Measurements from ENCODE around the gene RCVRN.

The RCVRN gene

DNA sequence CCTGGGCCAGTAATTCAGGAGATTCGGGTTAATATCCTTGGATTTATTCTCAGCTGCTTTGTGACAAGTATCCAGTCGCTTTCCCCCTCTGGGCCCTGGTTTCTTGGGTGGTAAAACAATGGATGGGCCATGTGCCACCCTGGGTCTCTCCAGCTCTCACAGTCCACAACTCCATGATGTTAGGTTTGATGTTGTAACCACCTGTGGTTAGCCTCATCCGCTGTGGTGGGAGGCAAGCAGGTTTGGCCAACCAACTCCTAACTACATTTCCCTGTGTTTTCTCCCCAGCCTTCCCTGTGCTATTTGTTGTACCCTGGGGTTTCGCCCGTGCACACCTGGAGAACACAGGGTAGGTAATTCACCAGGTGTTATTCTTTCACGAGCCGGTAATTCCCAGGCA, 44.2 kb downstream of the RCVRN start:
- no peak for TF ChIP-seq CTCF (conservative IDR thresholded peaks at IDR 0.05; ENCODE audit: low read depth)
- DNase-seq (ENCODE audit: low spot score): no peak
- no peak overlapping the region for H3K27ac ChIP-seq
- ChIA-PET CTCF (no interaction called here), POLR2A (ENCODE audit: low non-redundant PET) (no interaction called here)

- no peak overlapping the region for H3K27ac ChIP-seq
- ChIA-PET POLR2A (ENCODE audit: low non-redundant PET) (no interaction called here), CTCF (no interaction called here)
- no peak for DNase-seq (ENCODE audit: low spot score)
- TF ChIP-seq CTCF (conservative IDR thresholded peaks at IDR 0.05; ENCODE audit: low read depth): no peak
Measured at GRCh38 chr17:9859781-9860180, 45.3 kb downstream of the RCVRN start.

DNA sequence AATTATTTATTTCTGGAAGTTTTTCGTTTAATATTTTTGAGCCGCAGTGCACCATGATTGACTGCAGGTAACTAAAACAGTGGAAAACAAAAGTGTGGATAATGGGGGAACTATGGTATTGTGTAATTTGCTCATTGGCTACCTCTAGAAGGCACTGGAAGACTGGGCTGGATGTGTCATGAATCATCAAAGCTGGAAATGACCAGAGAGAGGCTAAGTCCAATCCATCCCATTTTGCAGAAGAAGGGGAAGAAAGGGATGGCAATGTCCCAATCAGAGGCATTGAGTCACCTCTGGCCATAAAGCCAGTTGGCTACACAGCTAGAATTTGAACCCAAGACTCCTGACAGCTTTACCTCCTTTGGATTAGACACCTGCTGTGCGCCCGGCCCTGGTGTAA, 50.0 kb downstream of the RCVRN start:
- no peak overlapping the region for H3K27ac ChIP-seq
- TF ChIP-seq CTCF (conservative IDR thresholded peaks at IDR 0.05; ENCODE audit: low read depth): no peak
- CTCF ChIA-PET: no interaction called here
- POLR2A ChIA-PET (ENCODE audit: low non-redundant PET): no interaction called here
- no peak for DNase-seq (ENCODE audit: low spot score)

DNA sequence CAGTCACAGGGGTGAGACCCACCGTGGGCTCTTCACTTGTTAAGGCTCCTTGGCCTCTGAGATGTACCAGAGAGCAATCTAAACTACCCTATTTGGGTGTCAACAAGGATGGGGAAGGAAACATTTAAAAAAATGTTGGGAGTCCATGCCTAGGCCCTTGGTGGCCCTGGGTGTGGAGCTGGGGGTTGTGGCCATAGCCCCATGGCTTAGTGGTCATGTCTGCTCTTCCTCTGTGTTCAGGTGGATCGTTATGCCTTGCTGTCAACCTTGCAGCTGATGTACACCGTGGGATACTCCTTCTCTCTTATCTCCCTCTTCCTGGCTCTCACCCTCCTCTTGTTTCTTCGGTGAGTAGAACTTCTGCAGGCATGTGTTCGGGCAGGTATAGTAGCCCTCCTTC, 50.8 kb downstream of the RCVRN start:
- DNase-seq (ENCODE audit: low spot score): no peak
- H3K27ac ChIP-seq: no peak overlapping the region
- ChIA-PET CTCF (no interaction called here), POLR2A (ENCODE audit: low non-redundant PET) (no interaction called here)
- no peak for TF ChIP-seq CTCF (conservative IDR thresholded peaks at IDR 0.05; ENCODE audit: low read depth)

DNA sequence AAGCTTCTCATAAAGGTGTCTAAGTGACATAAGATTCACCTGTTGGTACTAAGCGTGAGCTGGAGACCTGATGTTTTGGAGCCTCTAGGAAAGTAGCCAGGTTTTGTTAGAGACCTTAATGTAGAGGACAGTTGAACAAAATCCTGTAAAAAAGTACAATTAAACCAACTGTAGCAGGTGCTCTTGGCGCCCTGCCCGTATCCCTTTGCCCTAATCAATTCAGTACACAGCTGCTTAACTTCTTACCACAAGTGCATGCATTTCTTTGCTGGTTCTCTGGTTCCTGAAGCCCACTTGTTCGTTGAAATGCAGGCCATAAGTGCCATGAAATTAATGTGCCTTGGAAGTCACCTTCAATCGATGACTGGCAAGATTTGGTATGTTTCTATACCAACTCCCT, 54.9 kb downstream of the RCVRN start:
- TF ChIP-seq CTCF (conservative IDR thresholded peaks at IDR 0.05; ENCODE audit: low read depth): no peak
- no peak overlapping the region for H3K27ac ChIP-seq
- POLR2A ChIA-PET (ENCODE audit: low non-redundant PET): no interaction called here
- CTCF ChIA-PET: interaction anchor here (0.7 kb wide), 1 partner anchor 28 kb away, joined by 3 read pairs; no protein-coding TSS in a partner anchor
- DNase-seq (ENCODE audit: low spot score): no peak

Measured in RWPE1 (cell line).